Heart right ventricle (tissue), 16 donors: ENCODE data around the gene CPEB4. TPM values are rescaled to one million over a fixed set of nuclear protein-coding genes. Genes with fewer than 3 reads are reported as not detected.

Experiments
- ATAC-seq, 8 donors: fragments of 200-7000 bp; cut with Tn5 transposase; one replicate each; pipeline ENCODE4 v1.9.1; 2020; ENCODE audit warnings: mild to moderate bottlenecking in 8 of 8, moderate library complexity in 8 of 8, moderate number of reproducible peaks in 1 of 8
- DNase-seq, 2 donors: peaks; one replicate each; pipeline ENCODE4 v3.0.0-alpha.2; 2020
- H3K27ac ChIP-seq, 10 donors: fragments of 200-600 bp; sonication (generic) in 2 of 10; one replicate each; pipeline versions ENCODE4 v1.5.0 to v1.8.0; 2020 to 2022; ENCODE audit warnings: mild to moderate bottlenecking in 3 of 10
- H3K27me3 ChIP-seq, 7 donors: fragments of 200-600 bp; one replicate each; pipeline ENCODE4 v1.8.0; 2021 to 2022; ENCODE audit warnings: mild to moderate bottlenecking in 2 of 7
- H3K36me3 ChIP-seq, 9 donors: fragments of 200-600 bp; sonication (generic) in 1 of 9; one replicate each; pipeline versions ENCODE4 v1.5.0 to v1.8.0; 2020 to 2022; ENCODE audit warnings: mild to moderate bottlenecking in 2 of 9
- H3K4me1 ChIP-seq, 9 donors: fragments of 200-600 bp; sonication (generic) in 1 of 9; one replicate each; pipeline versions ENCODE4 v1.5.0 to v1.8.0; 2020 to 2022; ENCODE audit warnings: mild to moderate bottlenecking in 4 of 9
- H3K4me3 ChIP-seq, 10 donors: fragments of 200-600 bp; sonication (generic) in 2 of 10; one replicate each; pipeline versions ENCODE4 v1.5.0 to v1.8.0; 2020 to 2022; ENCODE audit warnings: mild to moderate bottlenecking in 7 of 10, moderate library complexity in 2 of 10
- H3K9me3 ChIP-seq, 11 donors: fragments of 200-600 bp in 10 of 11; sonication (generic) in 2 of 11; one replicate each; pipeline versions ENCODE4 v1.5.0 to v1.8.0; 2013 to 2022; ENCODE audit warnings: mild to moderate bottlenecking in 2 of 11, control low read depth in 1 of 11, moderate library complexity in 1 of 11
- WGBS, 2 donors: extraction: QIAGEN DNeasy Blood & Tissue Kit; methylation state at CpG; one replicate each; pipeline ENCODE4 v1.1.7; 2013; ENCODE audit warnings: inconsistent platforms in 1 of 2; 5-methylcytosine and 5-hydroxymethylcytosine counted together
- intact Hi-C, 10 donors: fragments of 100-400 bp; cut with DNase I; formaldehyde crosslinking; loops; one replicate each; pipeline versions ENCODE4 v1.11.1 to v1.14.2; 2022
- polyA plus RNA-seq, 2 donors: library from polyadenylated mRNA; stranded (reverse); fragments of 200-250 nt; gene quantifications; one replicate each; pipeline ENCODE4 v1.2.3, GENCODE V29; 2013
- total RNA-seq, 10 donors: library from RNA; stranded (reverse); fragmentation: NEBNext Ultra II Directional in 3 of 10; extraction: Animal tissue kit (Norgen Biotek cat#: 25700) in 3 of 10; gene quantifications; one replicate each; pipeline versions ENCODE4 v1.2.1 to v1.2.4, GENCODE V29; 2021 to 2023
- TF ChIP-seq, protein P1 (sequence below), 9 donors: fragments of 200-600 bp; sonication (generic) in 2 of 9; IDR thresholded peaks; one replicate each; pipeline versions ENCODE4 v1.5.0 to v1.8.0; 2021 to 2022; ENCODE audit warnings: antibody characterized with exemption in 9 of 9, mild to moderate bottlenecking in 5 of 9, moderate library complexity in 1 of 9
- donor health status: Arrhythmogenic right ventricular cardiomyopathy.
- donor health status: ischemic (EF 13 %, LVEDD 7.1; RV severe dilation, severe dysfunction).
- donor health status: healthy with polysubstance abuse.
- donor health status: DM: no; HTN: yes; CAD: no.
- donor health status: DM: no; HTN: no; CAD: no.
- donor health status: ischemic (EF 25% LVEDD 6.9; RV normal size, moderate dysfunction).
- donor health status: ischemic (EF 25% LVEDD 5.7; RV mildly dilated, moderate dysfunction).
- donor health status: healthy.
- donor health status: DM: yes; HTN: yes; CAD: no.
- donor health status: Ischemic cardiomyopathy.
- donor health status: ischemic (EF 35%, LVEDD 5.7; RV mildly dilated, moderate dysfunction).
- donor health status: nonischemic (EF 11% LVEDD 7.7; RV severe dilation, severe dysfunction).
- donor health status: DM: yes; HTN: yes; CAD: no.
- donor health status: PGD.
- donor health status: ischemic (EF 29% LVEDD 5.4; RV normal size, mild dysfunction).
- donor health status: nonischemic (EF 23%, LVEDD 6.1; RV moderate dilation, normal function).

Gene CPEB4
- total and polyA plus RNA-seq, 12 donors = 29.4 to 279 (median 168) TPM

DNA sequence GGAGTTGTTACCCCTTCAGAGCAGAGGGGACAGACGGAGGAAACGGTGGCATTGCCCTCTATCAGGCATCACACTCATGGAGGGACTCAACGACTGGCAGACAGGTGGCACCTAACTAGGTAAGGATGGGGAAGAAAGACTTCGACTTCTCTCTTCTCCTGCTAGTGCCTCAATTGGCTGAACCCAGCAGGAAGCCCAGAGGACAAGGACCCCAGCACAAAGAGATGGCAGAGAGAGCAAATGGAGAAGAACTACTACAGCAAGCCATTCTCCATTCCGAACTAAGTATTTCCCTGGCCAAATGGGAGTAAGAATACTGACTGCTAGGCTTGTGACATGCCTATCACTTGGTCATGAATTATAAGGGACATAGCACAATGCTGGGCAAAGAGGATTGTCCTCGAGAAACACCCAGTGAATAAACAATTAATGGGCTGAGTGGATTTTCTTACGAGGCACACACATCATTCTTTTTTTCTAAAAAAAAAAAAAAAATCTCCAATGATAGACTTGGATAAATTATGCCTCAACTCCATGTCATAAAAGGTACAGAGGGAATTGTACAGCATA is 35.3 kb upstream of the CPEB4 start:
- DNase-seq = no peak
- peaks cover 0 to 15% (median 0%) of the 10 kb centered on the region in 9 donors for H3K4me1 ChIP-seq
- peak overlapping the region in 3 of 10 donors; percentile 1 to 33 (median 3) for H3K27ac ChIP-seq
- no peaks in the 10 kb centered on the region for H3K36me3 ChIP-seq
- 90% methylated on average over 7 of the region's 7 CpGs for WGBS, 2 donors
- no peaks in the 10 kb centered on the region for H3K27me3 ChIP-seq
- peaks cover 0 to 15% (median 3%) of the 10 kb centered on the region in 11 donors for H3K9me3 ChIP-seq
- intact Hi-C loops = no loop called here
- TF ChIP-seq, protein P1, sequence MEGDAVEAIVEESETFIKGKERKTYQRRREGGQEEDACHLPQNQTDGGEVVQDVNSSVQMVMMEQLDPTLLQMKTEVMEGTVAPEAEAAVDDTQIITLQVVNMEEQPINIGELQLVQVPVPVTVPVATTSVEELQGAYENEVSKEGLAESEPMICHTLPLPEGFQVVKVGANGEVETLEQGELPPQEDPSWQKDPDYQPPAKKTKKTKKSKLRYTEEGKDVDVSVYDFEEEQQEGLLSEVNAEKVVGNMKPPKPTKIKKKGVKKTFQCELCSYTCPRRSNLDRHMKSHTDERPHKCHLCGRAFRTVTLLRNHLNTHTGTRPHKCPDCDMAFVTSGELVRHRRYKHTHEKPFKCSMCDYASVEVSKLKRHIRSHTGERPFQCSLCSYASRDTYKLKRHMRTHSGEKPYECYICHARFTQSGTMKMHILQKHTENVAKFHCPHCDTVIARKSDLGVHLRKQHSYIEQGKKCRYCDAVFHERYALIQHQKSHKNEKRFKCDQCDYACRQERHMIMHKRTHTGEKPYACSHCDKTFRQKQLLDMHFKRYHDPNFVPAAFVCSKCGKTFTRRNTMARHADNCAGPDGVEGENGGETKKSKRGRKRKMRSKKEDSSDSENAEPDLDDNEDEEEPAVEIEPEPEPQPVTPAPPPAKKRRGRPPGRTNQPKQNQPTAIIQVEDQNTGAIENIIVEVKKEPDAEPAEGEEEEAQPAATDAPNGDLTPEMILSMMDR (IDR thresholded peaks at IDR 0.05) = no peak
- H3K4me3 ChIP-seq = no peak overlapping the region
- peak in 3 of 8 donors; percentile 6 to 23 (median 12) for ATAC-seq

DNA sequence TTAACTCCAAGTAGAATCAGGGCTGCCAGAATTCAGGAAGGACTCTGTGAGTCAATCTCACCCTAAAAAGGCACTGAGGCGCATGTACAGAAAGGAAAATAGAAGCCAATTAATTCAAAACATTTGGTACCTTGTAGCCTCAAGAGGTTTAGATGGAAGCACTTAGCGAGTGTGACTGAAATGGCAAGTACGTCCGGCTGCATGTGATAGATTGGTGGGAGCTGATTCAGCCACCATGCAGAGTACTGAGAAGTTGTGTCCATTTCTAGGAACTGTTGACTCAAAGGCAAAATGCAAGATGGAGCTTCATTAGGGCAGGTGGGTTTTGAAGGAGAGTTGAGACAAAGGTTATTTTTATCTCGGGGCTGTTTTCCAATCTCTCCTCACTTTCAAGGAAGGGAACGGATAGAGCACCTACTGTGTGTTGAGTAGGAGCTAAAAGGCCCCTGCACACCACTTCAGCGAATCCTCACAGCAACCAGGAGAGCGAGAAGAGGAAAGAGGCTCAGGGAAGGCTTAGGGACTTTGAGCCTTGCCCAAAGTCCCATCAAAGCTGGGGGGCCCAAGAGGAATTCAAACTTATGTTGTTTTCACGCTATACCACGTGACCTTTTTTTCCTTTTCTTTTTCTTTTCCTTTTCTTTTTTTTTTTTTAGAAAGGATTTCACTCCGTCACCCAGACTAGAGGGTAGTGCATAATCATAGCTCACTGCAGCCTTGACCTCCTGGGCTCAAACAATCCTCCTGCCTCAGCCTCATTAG is 34.6 kb upstream of the CPEB4 start:
- peaks cover 0 to 20% (median 4%) of the 10 kb centered on the region in 9 donors for H3K4me1 ChIP-seq
- intact Hi-C loops = no loop called here
- DNase-seq (no peak), ATAC-seq (peak in 7 of 8 donors; percentile 42 to 88 (median 85))
- no peaks in the 10 kb centered on the region for H3K36me3 ChIP-seq
- H3K27me3 ChIP-seq = no peaks in the 10 kb centered on the region
- peaks cover 0 to 10% (median 3%) of the 10 kb centered on the region in 11 donors for H3K9me3 ChIP-seq
- 77 to 80% methylated on average over 11 of the region's 11 CpGs for WGBS, 2 donors
- TF ChIP-seq, protein P1 (IDR thresholded peaks at IDR 0.05) = no peak
- no peak overlapping the region for H3K4me3 ChIP-seq
- H3K27ac ChIP-seq = peak overlapping the region in 4 of 10 donors; percentile 1 to 59 (median 18)

DNA sequence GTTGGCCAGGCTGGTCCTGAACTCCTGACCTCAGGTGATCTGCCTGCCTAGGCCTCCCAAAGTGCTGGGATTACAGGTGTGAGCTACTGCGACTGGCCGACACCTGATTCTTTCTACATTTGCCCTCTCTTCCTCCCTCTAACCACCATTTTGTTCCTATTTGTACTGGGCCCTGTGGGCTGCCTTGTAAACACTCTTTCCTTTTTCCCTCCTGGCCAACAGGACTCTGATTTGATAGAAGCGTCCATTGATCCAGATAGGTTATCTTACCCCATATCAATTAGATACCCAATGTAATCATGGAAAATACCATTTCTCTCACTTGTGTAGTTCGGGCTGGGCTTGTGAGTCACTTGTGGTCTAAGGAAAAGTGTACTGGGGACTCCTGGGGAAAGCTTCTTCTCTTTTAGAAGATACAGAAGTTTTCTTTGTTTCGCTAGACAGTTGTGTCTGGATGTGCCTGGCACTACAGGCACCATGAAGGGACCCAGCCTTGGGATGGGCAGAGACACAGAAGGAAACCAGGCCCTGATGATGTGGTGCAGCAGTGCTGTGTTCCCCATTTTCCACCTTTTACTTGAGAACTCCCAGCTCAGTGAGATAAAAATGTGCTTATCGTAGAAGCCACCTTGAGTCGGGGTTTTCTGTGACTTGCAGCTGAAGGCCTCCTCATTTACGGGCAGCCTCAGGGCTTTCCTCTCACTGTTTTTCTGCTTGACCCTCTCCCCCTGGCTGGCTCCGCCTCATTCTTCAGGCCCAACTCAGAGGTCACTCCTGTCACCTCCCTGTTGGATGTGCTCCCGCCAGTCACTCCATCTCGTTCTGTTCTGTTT is 32.8 kb upstream of the CPEB4 start:
- no peaks in the 10 kb centered on the region for H3K9me3 ChIP-seq
- TF ChIP-seq, protein P1 (IDR thresholded peaks at IDR 0.05) = no peak
- no peaks in the 10 kb centered on the region for H3K27me3 ChIP-seq
- H3K4me1 ChIP-seq = peaks cover 0 to 32% (median 13%) of the 10 kb centered on the region in 9 donors
- ATAC-seq = no peak
- no peaks in the 10 kb centered on the region for H3K36me3 ChIP-seq
- WGBS, 2 donors = 86 to 90% methylated on average over 11 of the region's 11 CpGs
- no peak overlapping the region for H3K4me3 ChIP-seq
- no peak overlapping the region for H3K27ac ChIP-seq
- intact Hi-C loops = loop anchor here in 1 of 10 donors (5.0 kb wide), 1 partner anchor 83 kb away; no protein-coding TSS in a partner anchor
- DNase-seq = no peak
